ENCODE data around the gene EGFL7.

The EGFL7 gene

DNA sequence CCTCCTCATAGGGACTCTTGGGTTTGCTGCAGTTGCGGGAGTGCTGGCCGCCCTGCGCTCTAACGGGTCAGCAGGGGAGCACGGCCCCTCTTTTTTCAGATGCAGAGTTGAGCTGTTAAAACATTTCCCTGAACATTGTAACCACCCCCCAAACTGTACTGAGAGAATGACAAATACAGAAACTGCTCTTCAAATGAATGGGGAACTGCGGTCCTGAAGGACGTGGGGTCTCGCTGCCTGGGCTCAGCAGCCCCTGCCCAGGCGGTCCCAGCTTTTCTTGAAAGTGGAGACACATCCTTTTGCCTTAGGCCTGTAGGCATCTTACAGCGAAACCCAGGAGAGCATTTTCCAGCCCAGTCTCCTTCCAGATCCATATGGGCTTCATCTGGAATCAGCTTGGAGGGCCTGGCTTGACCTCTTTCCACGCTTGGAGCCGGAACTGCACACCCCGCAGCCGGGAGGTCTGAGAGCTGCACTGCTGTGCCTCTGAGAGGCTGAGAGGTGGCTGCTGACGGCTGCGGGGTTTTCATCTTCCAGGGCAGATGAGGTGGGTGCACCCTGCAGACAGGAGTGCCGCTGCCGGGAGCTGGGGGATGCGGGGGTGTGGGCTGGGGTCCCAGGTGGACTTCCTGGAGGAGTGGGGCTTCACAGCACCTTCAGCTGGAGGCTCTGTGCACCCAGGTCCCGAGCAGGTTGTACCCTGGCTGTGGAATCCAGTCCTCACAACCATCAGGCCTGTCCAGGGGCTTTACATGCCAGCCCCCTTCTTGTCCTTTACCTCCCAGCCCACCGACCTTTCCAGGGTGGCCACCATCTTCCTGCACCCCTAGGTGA is 25.8 kb downstream of the EGFL7 start:
- no peak for DNase-seq

DNA sequence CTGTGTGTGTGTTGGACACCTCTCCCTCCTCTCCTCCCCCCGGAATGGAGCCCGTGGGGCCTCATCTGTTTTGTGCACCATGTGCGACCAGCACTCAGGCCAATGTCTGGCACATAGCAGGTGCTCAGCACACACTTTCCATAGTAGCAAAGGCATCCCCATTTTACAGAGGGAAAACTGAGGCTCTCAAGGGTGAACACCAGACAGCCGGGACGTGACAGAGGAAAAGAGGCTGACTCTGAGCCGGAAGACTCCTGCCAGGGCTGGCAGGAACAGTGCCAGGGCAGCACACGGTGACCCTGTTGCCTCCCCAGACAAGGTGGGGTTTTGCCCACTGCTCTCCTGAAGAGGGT is 26.4 kb downstream of the EGFL7 start:
- no peak for DNase-seq

DNA sequence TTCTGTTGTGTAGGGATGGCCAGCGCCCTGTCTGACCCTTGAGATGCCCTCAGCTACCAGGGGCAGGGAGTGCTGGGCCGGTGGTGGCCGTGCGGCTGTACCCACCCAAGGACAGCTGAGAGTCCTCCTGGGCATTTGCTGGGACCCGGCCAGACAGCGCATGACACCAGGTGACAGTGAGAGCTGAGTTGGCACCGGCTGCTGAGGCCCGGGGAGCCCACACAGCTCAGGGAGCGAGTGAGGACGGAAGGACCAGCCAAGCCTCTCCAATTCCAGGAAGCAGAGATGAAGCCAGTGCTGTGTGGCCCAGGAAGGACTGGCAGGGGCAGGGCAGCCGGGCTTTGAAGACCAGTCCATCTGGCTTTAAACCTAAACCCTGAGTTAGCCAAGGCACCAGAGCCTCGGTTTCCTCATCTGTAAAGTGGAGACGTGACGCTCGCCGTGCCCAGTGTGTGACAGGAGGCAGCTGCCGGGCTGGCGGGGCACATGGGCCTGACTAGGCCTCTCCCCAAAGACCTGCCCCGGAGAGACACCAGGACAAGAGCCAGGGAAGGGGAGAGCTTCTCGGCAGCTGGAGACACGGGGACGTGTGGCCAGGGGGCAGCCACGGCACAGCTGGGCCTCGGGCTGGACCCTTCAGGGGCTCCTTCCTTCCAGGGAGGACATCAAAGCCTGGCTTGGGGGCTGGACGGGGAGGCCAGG is 27.5 kb downstream of the EGFL7 start:
- no peak for DNase-seq

DNA sequence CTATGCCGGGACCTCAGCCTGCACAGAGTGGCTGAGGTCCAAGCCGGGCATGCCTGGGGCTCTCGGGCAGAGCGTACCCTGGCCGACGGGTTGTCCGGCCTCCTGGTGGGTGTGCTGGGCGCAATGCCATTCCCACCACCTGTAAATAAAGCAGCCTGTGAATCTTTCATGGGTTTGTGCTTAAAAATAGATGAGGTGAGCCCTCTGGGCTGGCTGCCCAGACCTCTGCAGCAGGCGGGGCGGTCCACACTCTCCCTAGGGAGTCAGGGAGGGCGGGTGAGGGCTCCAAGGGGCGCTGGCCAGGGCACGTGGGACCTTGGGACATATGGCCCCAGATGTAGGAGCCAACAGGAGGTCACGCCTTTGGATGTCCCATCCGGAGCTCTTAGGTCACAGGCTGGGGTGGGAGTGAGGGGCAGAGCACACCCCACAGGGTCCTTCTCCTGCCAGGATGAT is 28.1 kb downstream of the EGFL7 start:
- no peak for DNase-seq

DNA sequence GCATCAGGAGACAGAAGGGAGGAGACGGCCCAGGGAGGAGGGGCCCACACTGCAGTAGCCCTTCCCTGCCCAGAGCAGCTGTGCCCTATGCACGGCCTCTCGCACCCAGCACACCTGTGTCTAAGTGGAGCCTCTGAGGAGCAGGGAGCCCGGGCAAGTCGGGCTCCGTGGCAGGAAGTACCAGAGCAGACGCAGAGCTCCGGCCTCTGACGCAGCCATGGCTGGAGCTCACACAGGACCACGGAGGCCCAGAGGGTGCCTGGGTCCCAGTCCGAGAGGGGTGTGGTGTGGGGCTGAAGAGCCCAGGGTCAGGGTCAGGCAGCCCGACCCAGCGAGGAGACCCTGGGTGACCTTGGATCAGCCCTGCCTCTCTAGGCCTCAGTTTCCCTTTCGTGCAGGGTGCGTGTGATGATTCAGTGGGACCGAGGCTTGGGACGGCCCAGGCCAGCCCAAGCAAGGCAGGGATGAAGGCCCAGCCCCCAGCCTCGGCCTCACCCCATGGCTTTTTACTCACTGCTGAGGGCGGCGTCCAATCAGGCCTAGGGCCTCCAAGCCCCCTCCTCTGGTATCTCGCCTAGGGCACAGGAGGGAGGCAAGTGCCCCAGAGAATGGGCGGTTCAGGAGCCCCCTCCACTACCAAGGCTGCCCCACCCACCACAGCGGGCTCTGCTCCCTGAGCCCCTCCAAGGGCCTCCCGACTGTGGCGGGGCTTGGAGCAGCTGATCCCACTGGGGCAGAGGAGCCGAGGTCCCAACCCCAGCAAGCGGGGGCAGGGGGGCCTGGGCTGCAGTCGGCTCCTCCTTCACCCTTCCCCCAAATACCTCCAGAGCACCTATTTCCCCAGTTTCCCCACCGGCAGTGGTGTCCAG is 28.8 kb downstream of the EGFL7 start:
- no peak for DNase-seq

DNA sequence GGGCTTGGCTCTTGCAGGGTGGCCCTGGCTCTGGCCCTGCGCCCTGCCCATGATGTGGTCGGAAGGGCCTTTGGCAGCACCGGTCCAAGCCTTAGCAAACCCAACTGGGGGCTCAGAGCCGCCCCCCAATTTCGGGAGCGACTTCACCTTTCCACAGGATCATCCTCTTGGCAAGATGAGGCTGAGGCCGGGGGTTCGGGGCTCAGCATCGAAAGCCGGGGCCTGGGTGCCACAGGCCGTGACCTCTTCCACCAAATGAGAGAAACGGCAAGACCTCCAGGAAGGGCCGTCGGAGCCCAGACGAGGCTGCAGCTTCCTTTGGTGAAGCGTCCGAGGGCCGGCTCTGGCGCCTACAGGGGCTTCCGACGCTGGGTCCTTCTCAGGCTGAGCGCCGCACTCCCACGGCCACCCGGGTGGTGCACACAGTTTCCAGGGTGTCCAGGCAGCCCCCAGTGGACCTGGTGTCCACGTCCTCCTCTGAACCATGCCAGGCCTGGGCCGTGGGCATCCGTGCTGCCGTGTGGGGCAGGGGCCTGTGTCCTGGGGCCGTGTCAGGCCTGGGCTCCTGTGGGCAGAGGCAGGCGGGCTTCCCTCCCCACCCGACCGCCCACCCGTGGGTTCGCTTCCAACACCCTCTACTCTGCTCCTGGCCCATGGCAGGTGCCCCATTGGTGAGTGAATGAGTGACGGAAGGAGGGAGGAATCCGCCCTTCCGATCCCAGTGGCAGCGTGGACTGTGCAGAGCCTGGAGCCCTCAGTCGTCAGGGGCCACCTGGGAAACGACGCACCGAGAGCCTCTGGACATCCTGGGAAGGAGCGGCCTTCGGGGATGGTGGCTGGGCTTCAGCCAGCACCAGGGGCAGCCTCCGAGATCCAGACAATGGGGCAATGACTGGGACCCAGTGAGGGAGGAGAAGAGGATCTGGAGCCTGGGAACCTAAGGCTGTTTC is 29.7 kb downstream of the EGFL7 start:
- DNase-seq: no peak

DNA sequence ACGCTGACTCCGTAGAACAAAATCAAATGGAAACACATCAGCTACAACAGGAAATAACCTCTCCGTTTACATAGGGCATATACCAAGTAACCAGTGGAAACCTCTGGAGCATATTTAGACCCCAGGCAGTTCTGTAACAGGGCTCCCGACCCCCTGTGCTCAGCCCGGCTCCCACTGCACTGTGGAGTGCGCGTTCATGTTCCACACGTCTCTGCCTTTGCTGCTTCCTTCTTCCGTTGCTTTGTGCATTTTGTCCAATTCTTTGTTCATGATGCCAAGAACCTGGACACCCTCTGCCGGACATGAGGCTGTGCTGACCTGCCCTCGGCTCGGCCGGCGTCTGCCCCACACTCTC is 30.4 kb downstream of the EGFL7 start:
- no peak for DNase-seq

DNA sequence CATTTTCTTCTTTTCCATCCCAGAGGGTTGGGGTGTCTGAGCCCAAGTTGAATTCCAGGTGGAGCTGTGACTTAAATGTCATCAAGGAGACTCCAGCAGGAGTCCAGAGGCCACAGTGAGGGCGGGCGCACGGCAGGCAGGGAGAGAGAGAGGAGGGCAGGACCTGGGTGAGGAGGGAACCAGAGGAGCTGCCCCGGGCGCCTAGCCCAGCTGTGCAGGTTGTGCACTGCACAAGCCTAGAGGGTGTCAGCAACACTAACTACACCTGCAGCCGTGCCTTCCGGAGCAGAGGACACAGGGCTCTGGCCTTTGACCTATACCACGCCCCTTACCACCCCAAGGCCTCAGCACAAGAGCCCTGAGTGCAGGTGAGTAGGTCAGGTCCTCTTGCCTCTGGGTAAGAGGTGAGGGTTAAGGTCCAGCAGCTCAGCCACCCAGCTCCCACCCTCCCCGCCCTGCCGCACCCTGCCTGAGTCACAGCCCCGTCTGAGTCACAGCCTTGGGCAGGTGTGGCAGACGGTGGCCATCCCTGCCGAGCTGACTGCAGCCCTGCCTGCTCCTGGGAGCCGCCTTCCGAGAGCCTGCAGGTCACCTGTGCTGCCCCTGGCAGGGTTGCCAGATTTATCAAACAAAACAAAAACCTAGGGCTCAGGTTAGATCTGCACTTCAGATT is 30.9 kb downstream of the EGFL7 start:
- no peak for DNase-seq

DNA sequence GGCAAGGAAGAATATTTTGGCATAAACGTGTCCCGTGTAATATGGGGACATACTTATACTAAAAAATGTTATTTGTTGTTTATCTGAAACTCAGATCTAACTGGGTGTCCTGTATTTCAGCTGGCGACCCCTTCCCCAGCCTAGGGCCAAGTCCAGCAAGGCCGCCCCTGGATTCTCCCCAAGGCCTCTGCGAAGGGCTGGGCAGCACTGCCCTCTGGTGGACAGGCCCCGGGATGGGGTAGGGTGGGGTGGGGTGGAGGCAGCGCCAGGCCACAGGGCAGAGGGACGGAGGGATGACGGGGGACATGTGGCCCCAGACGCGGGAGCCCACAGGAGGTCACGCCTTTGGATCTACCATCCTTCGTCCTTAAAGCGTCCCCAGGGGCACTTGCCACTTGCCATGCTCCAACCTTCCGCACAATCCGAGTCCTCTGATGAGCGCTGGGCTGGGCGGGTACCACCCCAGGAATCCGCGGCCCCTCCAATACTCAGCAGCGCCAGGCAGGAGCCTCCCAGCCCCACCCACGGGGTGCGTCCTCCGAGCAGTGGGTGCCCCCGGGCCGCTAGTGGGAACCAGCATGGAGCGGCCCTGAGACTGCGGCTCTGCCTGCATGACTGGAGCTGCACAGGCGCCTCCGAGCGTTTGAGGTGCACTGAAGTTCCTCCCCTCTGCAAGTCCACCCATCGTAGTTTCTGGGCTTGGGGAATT is 31.6 kb downstream of the EGFL7 start:
- peak; percentile 30 for DNase-seq

DNA sequence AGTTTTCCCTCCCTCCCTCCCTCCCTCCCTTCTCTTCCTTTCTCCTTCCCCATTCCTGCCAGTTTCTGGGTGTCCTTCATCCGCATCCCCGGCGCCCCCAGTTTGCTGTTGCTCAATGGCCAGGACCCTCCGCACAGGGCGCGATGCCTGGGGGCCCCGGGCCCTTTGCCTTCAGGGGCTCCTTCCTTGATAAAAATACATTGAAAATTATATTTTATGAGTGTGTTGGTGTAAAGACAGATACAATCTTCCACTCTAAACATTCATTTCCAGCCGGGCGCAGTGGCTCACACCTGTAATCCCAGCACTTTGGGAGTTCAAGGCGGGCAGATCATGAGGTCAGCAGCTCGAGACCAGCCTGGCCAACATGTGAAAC is 32.1 kb downstream of the EGFL7 start:
- no peak for DNase-seq

DNA sequence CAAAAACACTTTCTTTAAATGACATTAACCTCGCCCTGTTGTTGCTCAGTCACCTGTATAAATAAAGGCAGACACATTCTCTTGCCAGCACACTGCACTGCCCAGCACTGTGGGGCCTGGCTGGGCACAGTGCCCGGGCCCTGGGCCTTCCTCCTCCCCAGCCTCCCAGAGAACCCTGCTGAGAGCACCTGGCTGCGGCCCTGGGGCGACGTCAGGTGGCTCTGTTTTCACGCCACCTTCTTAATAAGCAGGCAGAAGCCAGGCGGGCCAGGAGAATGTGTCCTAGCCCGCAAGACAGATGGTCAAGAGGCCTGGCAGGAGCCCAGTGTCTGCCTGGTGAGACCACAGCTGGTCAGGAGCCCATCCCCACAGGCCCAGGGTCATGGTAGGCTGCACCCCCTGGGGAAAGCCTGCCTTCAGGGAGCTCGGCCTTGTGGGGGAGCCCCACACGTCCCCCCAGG is 32.7 kb downstream of the EGFL7 start:
- DNase-seq: no peak

DNA sequence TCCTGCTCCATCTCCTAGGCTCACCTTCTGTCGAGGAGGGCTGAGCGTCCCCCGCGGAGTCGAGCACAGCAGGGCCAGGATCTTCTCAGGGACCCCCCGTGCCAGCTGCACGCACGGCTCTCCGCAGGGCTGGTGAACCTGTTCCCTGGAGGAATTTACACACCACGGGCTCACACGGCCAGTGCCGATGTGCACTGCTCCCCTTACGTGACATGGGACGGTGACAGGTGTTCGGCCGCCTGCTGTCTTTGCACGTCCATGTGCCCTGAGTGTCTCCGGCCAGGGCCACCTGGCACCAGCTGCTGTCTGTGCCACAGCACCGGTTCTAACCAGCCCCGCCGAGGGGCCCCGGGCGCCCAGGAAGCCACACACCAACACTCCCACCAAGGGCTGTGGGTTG is 33.2 kb downstream of the EGFL7 start:
- DNase-seq: no peak

DNA sequence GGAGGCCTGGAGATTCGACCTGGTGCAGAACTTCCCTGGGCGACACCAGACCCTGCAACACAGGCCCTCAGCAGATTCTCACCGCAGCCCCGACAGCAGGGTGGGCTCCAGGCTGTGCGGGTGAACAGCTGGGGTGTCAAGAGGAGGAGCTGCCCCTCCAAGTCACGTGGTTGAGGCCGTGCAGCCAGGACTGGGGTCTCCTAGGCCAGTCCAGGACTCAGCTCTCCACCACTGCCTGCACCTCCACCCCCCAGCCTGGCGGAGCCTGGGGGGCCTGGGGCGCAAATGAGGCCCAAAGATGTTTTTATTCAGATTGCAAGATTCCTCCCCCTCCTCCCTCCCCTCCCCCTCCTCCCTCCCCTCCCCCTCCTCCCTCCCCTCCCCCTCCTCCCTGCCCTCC is 33.8 kb downstream of the EGFL7 start:
- no peak for DNase-seq

DNA sequence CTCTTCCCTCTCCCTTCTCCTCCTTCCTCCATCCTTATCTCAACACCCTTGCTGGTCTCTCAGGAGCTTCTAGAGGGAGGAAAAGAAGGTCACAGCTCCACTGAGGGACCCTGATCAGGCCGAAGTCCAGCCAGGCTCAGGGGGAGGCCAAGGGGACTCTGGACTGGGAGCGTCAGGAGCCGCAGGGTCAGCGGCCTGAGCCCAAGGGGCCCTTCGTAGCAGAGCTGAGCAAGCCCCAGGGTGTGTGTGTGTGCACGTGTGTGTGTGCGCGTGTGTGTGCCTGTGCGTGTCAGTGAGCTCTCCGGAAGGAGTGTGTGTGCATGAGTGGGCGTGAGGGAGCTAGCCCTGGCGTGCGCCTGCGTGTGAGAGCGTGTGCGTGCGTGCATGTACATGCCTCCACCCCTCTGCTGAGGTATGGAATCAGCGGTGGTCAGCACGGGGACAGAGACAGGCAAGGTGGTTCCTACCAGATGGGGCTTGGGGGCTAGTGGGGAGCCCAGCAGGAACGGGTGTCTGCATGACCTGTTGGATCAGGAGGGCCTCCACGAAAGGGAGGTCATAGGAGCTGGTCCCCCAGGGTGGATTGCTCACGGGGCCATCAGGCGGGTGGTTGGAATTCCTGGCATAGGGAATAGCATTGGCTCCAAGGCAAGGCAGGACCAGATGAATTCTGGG is 34.6 kb downstream of the EGFL7 start:
- no peak for DNase-seq

DNA sequence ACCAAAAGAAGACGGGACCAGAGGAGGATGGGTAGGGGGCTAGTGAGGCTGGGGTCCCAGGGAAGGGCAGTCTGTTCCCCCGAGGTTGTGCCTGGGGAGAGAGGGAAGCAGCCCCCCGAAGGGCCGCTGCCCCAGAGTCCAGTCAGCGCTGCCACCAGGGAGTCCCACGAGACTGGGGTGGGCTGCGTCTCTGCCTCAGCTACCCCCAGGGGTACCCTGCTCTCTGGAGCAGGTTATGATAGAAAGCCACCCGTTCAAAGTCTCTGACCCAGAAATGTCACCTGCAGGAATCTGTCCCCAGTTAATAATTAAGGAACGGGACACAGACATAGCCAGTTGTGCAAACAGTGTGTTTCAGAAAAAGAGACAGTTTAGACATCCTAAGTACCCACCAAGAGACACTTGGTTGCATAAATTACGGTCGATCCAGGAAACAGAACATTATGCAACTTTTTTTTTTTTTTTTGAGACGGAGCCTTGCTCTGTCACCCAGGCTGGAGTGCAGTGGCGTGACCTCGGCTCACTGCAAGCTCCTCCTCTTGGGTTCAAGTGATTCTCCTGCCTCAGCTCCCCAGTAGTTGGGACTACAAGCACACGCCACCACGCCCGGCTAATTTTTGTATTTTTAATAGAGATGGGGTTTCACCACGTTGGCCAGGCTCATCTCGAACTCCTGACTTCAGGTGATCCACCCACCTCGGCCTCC is 35.3 kb downstream of the EGFL7 start:
- no peak for DNase-seq

DNA sequence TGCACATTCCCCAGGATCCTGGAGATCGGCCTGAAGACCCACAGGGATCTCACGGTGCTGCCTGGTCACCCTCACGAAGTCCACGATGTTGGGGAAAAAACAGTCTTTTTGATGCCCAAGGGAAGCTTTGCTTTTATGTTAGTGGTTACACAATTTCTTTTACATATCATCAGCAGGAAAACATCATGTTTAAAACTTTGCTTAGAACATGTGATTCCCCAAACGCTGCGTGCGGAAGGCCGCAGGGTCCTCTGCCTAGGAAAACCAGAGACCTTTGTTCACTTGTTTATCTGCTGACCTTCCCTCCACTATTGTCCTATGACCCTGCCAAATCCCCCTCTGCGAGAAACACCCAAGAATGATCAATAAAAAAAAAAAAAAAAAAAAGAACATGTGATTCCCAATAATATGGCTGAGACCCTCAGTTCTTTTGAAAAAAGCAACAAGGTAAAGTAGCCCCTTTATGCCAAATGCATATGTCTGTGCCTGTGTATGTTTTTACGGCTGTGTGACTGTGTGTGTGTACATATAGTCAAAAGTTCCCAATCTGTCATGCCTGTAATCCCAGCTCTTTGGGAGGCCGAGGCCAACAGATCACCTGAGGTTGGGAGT is 36.0 kb downstream of the EGFL7 start:
- no peak for DNase-seq

DNA sequence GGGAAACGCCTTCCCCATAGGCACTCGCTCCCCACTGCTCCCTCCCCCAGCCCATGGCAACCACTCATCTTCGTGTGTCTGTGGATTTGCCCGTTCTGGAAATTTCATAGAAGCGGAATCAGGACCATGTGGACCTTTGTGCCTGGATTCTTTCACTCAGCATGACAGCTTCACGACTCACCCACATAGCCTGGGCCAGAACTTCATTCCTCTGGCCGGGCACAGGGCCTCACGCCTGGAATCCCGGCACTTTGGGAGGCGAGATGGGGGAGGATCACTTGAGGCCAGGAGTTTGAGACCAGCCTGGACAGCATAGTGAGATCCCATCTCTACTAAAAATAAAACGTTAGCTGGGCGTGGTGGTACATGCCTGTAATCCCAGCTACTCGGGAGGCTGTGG is 37.6 kb downstream of the EGFL7 start:
- DNase-seq: no peak

DNA sequence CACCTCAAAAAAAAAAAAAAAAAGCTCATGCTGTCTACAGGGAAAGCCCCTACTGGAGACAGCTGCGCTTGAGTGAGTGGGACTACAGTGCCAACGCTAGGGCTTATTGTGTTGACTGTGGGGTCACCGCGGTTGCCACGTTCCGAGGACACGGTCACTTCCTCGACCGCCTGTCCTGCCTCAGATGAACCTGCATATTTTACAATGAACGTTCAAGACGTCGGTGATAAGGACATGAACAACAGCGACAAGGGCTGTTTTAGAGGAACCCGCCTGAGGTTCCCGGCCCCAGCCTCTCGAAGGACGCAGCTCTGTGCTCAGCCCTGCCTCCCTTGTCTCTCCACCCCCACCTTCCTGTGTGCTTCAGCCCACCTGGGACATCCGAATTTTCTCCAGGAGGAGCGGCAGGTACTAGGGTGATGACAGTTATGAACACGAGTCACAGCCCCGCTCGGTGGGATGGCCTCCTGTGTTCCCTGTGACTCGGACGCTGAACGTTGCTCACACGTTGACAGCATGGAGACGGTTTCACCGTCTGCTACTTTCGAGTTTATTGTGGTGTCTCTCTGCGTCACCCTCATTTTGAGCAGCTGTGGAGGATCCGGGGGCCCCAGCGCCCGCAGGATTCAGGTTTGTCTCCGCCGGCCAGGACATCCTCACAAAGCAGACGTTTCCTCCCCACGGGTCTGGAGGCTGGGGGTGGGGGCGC is 38.4 kb downstream of the EGFL7 start:
- DNase-seq: peak; percentile 69

DNA sequence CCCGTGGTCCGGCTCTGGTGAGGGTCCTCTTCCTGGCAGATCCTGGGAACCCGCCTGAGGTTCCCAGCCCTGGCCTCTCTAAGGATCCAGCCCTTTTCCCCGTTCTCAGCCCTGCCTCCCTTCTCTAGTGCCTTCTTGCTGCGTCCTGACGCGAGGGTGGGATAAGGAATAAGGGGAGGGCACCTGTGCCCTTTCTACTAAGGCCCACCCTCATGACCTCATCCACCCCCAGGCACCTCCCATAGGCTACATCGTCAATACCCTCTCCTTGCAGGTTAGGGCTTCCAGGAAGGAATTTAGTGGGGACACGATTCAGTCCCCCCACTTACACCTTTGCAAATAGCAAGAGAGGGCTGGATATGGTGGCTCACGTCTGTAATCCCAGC is 38.9 kb downstream of the EGFL7 start:
- no peak for DNase-seq

Measured in stimulated activated CD4-positive, alpha-beta T cell treated with anti-CD3 and anti-CD28 coated beads, Interleukin-4, amount 100 ng/mL, for 1 hour (primary cell).